HepG2 (cell line): ENCODE measurements around the gene CACNA1G. TPM values are rescaled to one million over a fixed set of nuclear protein-coding genes. Genes with fewer than 3 reads are reported as not detected.

ENCODE experiments used
- BRD4 ChIP-seq: sonication (generic); formaldehyde crosslinking; IDR thresholded peaks from 2 replicates; pipeline ENCODE4 v1.4.0; 2020; ENCODE audit warnings: missing genetic modification reagents
- DNMT3B ChIP-seq: conservative IDR thresholded peaks from 2 replicates; pipeline ENCODE4 v1.6.1; 2016; ENCODE audit warnings: missing biosample characterization, control low read depth
- GTF2F1 ChIP-seq: fragments of 150-350 bp; IDR thresholded peaks from 2 replicates; pipeline ENCODE4 v1.6.1; 2014; ENCODE audit warnings: low read length
- MYNN ChIP-seq: sonication (generic); formaldehyde crosslinking; IDR thresholded peaks from 2 replicates; pipeline ENCODE4 v1.4.0; 2020; ENCODE audit warnings: mild to moderate bottlenecking, low read depth, missing genetic modification reagents
- NBN ChIP-seq: fragments of 450-650 bp; conservative IDR thresholded peaks from 2 replicates; pipeline ENCODE4 v1.6.1; 2017
- SNAPC4 ChIP-seq: sonication (generic); formaldehyde crosslinking; IDR thresholded peaks from 2 replicates; pipeline ENCODE4 v1.4.0; 2020; ENCODE audit warnings: mild to moderate bottlenecking, missing genetic modification reagents
- SPEN ChIP-seq: sonication (generic); formaldehyde crosslinking; IDR thresholded peaks from 2 replicates; pipeline ENCODE4 v1.5.1; 2020; ENCODE audit warnings: low read depth, mild to moderate bottlenecking, missing genetic modification reagents
- ZMAT5 ChIP-seq: sonication (generic); formaldehyde crosslinking; IDR thresholded peaks from 2 replicates; pipeline ENCODE4 v1.5.0; 2020; ENCODE audit warnings: mild to moderate bottlenecking, low read depth, missing genetic modification reagents, borderline replicate concordance
- ZNF232 ChIP-seq: sonication (generic); formaldehyde crosslinking; IDR thresholded peaks from 2 replicates; pipeline ENCODE4 v1.4.0; 2020; ENCODE audit warnings: missing genetic modification reagents, borderline replicate concordance
- ZNF510 ChIP-seq: sonication (generic); formaldehyde crosslinking; IDR thresholded peaks from 2 replicates; pipeline ENCODE4 v1.4.0; 2020; ENCODE audit warnings: low read depth, mild to moderate bottlenecking, missing genetic modification reagents
- ZNF749 ChIP-seq: sonication (generic); formaldehyde crosslinking; IDR thresholded peaks from 2 replicates; pipeline ENCODE4 v1.8.0; 2022; ENCODE audit warnings: mild to moderate bottlenecking, missing genetic modification reagents, moderate library complexity, borderline replicate concordance
- ZNF775 ChIP-seq: sonication (generic); formaldehyde crosslinking; IDR thresholded peaks from 2 replicates; pipeline ENCODE4 v1.4.0; 2020; ENCODE audit warnings: missing genetic modification reagents, mild to moderate bottlenecking, moderate library complexity, borderline replicate concordance
- ZSCAN20 ChIP-seq: sonication (generic); formaldehyde crosslinking; IDR thresholded peaks from 2 replicates; pipeline ENCODE4 v1.4.0; 2020; ENCODE audit warnings: missing genetic modification reagents, mild to moderate bottlenecking, borderline replicate concordance
- polyA plus RNA-seq, 8 experiments: library from polyadenylated mRNA; depleted of rRNA in 3 of 8; stranded (reverse) in 7 of 8; unstranded in 1 of 8; fragments of >200 nt; fragmentation: Illumina TruSeq in 4 of 8; extraction: Trizol in 4 of 8; gene quantifications; 2 replicates each; pipeline versions ENCODE4 v1.2.1 to v1.2.3, GENCODE V29; 2011 to 2016; ENCODE audit warnings: low read depth in 4 of 8, missing spikeins in 1 of 8, mixed read lengths in 1 of 8; ENCODE audit not compliant: insufficient read depth in 1 of 8
- total RNA-seq, 5 experiments: library from RNA; depleted of rRNA; stranded (reverse); fragments of >200 nt; fragmentation: Illumina TruSeq; extraction: Trizol; gene quantifications; 2 replicates each; pipeline ENCODE4 v1.2.3, GENCODE V29; 2016; ENCODE audit warnings: low read depth in 1 of 5
- TF ChIP-seq, protein P1 (sequence below): sonication (generic); formaldehyde crosslinking; IDR thresholded peaks from 2 replicates; pipeline ENCODE4 v1.4.0; 2020; ENCODE audit warnings: missing genetic modification reagents, mild to moderate bottlenecking, borderline replicate concordance

Gene CACNA1G
- total and polyA plus RNA-seq, 2 of the 13 experiments (the other 11 are each of a cell fraction or from before 2014, with no cell fraction given) = 0.02 TPM; not detected in 1

DNA sequence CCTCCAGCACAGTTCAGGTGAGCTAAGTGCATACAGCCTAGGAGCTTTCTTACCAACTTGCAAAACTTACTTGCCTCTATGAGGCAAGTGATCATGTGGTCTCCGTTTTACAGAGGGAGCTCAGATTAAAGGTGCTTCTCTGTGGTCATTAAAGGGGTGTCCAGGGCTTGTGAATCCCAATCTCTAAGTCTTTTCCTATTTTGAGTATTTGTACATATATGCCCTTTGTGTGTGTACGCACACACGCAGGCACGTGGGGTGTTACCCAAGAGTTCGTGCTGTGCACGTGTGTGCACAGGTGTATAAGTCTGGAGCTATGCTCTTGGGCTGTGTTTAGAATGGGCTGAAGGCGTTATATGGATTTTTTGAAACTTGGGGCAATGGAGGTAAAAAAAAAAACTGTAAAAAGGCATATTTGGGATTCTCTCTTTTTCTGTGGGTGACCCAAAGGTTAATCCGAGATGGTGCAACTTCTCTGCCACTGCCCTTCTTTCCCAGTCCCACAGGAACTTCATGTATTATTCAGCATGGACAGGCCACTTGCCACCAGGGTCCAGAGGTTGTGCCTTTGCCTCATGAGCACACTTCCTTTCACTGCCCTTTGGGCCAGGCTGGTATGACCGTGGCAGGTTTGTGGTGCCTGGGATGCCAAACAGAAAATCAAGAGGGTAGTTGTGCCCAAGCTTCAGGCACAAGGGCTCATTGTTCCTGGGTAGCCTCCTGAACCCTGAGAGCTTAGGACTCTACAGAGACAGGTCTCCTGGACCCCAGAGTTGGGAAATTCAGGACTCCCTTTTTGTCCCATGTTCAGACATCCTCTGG, 75.7 kb downstream of the CACNA1G start (continued):
- 0 out of 2 replicates have a peak, but pooled peaks have one; percentile 32 for TF ChIP-seq ZSCAN20 (CRISPR knock-in tag)
- no peak for TF ChIP-seq ZMAT5 (CRISPR knock-in tag)
- TF ChIP-seq, protein P1, sequence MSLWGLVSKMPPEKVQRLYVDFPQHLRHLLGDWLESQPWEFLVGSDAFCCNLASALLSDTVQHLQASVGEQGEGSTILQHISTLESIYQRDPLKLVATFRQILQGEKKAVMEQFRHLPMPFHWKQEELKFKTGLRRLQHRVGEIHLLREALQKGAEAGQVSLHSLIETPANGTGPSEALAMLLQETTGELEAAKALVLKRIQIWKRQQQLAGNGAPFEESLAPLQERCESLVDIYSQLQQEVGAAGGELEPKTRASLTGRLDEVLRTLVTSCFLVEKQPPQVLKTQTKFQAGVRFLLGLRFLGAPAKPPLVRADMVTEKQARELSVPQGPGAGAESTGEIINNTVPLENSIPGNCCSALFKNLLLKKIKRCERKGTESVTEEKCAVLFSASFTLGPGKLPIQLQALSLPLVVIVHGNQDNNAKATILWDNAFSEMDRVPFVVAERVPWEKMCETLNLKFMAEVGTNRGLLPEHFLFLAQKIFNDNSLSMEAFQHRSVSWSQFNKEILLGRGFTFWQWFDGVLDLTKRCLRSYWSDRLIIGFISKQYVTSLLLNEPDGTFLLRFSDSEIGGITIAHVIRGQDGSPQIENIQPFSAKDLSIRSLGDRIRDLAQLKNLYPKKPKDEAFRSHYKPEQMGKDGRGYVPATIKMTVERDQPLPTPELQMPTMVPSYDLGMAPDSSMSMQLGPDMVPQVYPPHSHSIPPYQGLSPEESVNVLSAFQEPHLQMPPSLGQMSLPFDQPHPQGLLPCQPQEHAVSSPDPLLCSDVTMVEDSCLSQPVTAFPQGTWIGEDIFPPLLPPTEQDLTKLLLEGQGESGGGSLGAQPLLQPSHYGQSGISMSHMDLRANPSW = no peak
- no peak for TF ChIP-seq ZNF510
- TF ChIP-seq MYNN (CRISPR knock-in tag) = no peak
- peak; percentile 7; the same call in 1 of the 2 replicates for TF ChIP-seq SPEN (CRISPR knock-in tag)
- TF ChIP-seq SNAPC4 = 0 out of 2 replicates have a peak, but pooled peaks have one; percentile 21
- no peak for TF ChIP-seq ZNF749 (CRISPR knock-in tag)
- TF ChIP-seq ZNF775 = no peak
- 0 out of 2 replicates have a peak, but pooled peaks have one; percentile 37 for TF ChIP-seq BRD4 (CRISPR knock-in tag)
- TF ChIP-seq DNMT3B (CRISPR knock-in tag) = no peak; the same call in 1 of the 2 replicates
- TF ChIP-seq NBN = no peak
- 0 out of 2 replicates have a peak, but pooled peaks have one; percentile 32 for TF ChIP-seq ZNF232 (CRISPR knock-in tag)
- TF ChIP-seq GTF2F1 = no peak
